Measurements from ENCODE around the gene SIRPG. TPM values are rescaled to one million over a fixed set of nuclear protein-coding genes. Genes with fewer than 3 reads are reported as not detected.
A peak's percentile ranks its signal among the peaks of the same experiment; 100 is the strongest.

The SIRPG gene
- total and polyA plus RNA-seq, 10 of the 15 experiments (the other 5 are each of a cell fraction or from before 2014, with no cell fraction given), result 1.1 to 13.0 (median 4.1) TPM

DNA sequence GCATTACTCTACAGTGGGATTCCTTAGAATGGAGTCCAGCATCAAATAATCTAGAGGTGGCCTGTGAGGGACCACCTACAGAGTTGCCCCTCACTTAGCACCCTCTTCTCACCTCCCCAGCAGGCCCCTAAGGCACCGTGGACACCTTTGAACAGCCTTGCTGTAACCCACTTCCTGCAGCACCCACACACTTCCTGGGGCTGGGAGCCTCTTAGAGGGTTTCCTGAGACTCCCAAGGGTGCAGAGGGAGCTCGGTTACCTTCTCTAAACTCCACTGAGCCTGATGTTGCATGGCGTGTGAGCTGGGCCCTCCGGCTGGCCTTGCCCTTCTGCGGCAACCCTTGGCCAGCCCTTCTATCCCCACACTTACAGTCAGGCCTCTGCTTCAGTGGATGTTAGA is 7.3 kb upstream of the SIRPG start (continued):
- TF ChIP-seq, protein P1, sequence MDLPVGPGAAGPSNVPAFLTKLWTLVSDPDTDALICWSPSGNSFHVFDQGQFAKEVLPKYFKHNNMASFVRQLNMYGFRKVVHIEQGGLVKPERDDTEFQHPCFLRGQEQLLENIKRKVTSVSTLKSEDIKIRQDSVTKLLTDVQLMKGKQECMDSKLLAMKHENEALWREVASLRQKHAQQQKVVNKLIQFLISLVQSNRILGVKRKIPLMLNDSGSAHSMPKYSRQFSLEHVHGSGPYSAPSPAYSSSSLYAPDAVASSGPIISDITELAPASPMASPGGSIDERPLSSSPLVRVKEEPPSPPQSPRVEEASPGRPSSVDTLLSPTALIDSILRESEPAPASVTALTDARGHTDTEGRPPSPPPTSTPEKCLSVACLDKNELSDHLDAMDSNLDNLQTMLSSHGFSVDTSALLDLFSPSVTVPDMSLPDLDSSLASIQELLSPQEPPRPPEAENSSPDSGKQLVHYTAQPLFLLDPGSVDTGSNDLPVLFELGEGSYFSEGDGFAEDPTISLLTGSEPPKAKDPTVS (IDR thresholded peaks at IDR 0.05; ENCODE audit: low read depth, low read length), result no peak
- TF ChIP-seq POLR2A (IDR thresholded peaks at IDR 0.05; ENCODE audit: low read depth, low read length) (no peak), KDM1A (IDR thresholded peaks at IDR 0.05; ENCODE audit: borderline replicate concordance) (no peak), HDAC6 (IDR thresholded peaks at IDR 0.05; ENCODE audit: unreplicated experiment) (no peak), CHD4 (IDR thresholded peaks at IDR 0.05) (no peak), RFX5 (IDR thresholded peaks at IDR 0.05; ENCODE audit: low read depth, low read length) (no peak), EP300 (IDR thresholded peaks at IDR 0.05; ENCODE audit: borderline replicate concordance in 1 of 2, control insufficient read depth in 1 of 2, low read depth in 2 of 2, low read length in 2 of 2) (0 out of 4 replicates have a peak, but pooled peaks of 1 of the 2 experiments have one; percentile 42), YBX1 (IDR thresholded peaks at IDR 0.05) (no peak), IKZF1 (conservative IDR thresholded peaks at IDR 0.05) (peak; percentile 86), ZNF24 (IDR thresholded peaks at IDR 0.05) (no peak), BMI1 (IDR thresholded peaks at IDR 0.05; ENCODE audit: borderline replicate concordance) (no peak), WRNIP1 (IDR thresholded peaks at IDR 0.05; ENCODE audit: borderline replicate concordance, low read depth, low read length) (no peak), PAX5 (IDR thresholded peaks at IDR 0.05; ENCODE audit: borderline replicate concordance, low read depth, low read length) (no peak), ZZZ3 (IDR thresholded peaks at IDR 0.05; ENCODE audit: control insufficient read depth, insufficient read length, low read depth) (no peak)
- TF ChIP-seq, protein P2, sequence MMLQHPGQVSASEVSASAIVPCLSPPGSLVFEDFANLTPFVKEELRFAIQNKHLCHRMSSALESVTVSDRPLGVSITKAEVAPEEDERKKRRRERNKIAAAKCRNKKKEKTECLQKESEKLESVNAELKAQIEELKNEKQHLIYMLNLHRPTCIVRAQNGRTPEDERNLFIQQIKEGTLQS (IDR thresholded peaks at IDR 0.05; ENCODE audit: borderline replicate concordance, extremely low read depth, low read depth, low read length), result no peak
- TF ChIP-seq, protein P3, sequence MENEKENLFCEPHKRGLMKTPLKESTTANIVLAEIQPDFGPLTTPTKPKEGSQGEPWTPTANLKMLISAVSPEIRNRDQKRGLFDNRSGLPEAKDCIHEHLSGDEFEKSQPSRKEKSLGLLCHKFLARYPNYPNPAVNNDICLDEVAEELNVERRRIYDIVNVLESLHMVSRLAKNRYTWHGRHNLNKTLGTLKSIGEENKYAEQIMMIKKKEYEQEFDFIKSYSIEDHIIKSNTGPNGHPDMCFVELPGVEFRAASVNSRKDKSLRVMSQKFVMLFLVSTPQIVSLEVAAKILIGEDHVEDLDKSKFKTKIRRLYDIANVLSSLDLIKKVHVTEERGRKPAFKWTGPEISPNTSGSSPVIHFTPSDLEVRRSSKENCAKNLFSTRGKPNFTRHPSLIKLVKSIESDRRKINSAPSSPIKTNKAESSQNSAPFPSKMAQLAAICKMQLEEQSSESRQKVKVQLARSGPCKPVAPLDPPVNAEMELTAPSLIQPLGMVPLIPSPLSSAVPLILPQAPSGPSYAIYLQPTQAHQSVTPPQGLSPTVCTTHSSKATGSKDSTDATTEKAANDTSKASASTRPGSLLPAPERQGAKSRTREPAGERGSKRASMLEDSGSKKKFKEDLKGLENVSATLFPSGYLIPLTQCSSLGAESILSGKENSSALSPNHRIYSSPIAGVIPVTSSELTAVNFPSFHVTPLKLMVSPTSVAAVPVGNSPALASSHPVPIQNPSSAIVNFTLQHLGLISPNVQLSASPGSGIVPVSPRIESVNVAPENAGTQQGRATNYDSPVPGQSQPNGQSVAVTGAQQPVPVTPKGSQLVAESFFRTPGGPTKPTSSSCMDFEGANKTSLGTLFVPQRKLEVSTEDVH (IDR thresholded peaks at IDR 0.05; ENCODE audit: low read depth, partially characterized antibody), result no peak
- TF ChIP-seq, protein P4, sequence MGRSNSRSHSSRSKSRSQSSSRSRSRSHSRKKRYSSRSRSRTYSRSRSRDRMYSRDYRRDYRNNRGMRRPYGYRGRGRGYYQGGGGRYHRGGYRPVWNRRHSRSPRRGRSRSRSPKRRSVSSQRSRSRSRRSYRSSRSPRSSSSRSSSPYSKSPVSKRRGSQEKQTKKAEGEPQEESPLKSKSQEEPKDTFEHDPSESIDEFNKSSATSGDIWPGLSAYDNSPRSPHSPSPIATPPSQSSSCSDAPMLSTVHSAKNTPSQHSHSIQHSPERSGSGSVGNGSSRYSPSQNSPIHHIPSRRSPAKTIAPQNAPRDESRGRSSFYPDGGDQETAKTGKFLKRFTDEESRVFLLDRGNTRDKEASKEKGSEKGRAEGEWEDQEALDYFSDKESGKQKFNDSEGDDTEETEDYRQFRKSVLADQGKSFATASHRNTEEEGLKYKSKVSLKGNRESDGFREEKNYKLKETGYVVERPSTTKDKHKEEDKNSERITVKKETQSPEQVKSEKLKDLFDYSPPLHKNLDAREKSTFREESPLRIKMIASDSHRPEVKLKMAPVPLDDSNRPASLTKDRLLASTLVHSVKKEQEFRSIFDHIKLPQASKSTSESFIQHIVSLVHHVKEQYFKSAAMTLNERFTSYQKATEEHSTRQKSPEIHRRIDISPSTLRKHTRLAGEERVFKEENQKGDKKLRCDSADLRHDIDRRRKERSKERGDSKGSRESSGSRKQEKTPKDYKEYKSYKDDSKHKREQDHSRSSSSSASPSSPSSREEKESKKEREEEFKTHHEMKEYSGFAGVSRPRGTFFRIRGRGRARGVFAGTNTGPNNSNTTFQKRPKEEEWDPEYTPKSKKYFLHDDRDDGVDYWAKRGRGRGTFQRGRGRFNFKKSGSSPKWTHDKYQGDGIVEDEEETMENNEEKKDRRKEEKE (IDR thresholded peaks at IDR 0.05), result no peak
- TF ChIP-seq, protein P5, sequence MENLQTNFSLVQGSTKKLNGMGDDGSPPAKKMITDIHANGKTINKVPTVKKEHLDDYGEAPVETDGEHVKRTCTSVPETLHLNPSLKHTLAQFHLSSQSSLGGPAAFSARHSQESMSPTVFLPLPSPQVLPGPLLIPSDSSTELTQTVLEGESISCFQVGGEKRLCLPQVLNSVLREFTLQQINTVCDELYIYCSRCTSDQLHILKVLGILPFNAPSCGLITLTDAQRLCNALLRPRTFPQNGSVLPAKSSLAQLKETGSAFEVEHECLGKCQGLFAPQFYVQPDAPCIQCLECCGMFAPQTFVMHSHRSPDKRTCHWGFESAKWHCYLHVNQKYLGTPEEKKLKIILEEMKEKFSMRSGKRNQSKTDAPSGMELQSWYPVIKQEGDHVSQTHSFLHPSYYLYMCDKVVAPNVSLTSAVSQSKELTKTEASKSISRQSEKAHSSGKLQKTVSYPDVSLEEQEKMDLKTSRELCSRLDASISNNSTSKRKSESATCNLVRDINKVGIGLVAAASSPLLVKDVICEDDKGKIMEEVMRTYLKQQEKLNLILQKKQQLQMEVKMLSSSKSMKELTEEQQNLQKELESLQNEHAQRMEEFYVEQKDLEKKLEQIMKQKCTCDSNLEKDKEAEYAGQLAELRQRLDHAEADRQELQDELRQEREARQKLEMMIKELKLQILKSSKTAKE (IDR thresholded peaks at IDR 0.05; ENCODE audit: low read depth, poor library complexity, severe bottlenecking), result no peak

Measured in GM12878 (cell line).